Stimulated activated CD8-positive, alpha-beta memory T cell treated with anti-CD3 and anti-CD28 coated beads, Interleukin-15, amount 100 ng/mL, for 1 hour (primary cell): Measurements from ENCODE around the gene ETV3.
"Not testable (repeated sequence)": the region's sequence is repeated elsewhere in the genome, so short reads cannot be mapped to it uniquely, and the experiment has no call there.

Source experiments
- DNase-seq: peaks from one replicate; pipeline ENCODE4 v3.0.0-alpha.2; 2020; ENCODE audit warnings: low read depth

Gene ETV3

DNA sequence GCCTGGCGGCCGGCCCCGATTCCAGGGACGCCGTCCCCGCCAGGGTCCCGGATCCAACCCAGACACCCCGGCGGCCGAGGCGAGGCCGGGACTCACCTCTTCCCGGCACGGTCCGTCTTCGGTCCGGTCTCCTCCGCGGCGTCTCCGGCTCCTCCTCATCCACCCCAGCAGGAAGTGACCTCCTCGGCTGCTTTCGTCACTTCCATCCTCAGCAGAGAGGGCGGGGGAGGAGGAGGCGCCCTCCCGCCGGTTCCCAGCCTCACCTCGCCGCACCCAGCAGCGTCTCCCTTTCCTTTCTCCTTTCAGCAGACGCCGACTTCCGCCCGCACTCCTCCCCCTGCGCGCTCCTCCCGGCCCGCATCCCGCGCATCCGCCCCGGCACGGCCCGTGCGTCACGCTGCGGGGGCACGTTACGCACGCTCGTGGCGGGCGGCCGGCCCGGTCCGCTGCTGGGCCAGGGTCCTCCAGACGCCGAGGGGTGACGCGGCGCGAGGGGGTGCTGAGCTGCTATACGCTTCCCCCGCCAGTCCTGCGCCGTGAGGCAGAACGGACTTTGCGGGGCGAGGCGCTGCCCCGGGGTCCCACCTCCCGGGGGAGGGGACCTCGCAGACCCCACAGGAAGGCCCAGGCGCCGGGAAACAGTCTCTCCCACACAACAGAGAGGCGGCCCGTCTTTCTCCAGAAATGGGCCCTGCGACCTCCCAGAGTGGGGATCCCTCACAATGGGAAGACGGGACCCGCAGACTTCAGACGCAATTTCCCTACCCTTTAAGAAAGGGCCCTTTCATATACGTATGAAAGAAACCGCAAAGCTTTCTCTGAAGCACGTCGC is at the start of gene ETV3:
ETV3 (minus strand) TSS at position 176 of the 832 bp plus-strand sequence. CDS start 2,043 bp downstream, outside the sequence.
- DNase-seq, result peak; percentile 58

DNA sequence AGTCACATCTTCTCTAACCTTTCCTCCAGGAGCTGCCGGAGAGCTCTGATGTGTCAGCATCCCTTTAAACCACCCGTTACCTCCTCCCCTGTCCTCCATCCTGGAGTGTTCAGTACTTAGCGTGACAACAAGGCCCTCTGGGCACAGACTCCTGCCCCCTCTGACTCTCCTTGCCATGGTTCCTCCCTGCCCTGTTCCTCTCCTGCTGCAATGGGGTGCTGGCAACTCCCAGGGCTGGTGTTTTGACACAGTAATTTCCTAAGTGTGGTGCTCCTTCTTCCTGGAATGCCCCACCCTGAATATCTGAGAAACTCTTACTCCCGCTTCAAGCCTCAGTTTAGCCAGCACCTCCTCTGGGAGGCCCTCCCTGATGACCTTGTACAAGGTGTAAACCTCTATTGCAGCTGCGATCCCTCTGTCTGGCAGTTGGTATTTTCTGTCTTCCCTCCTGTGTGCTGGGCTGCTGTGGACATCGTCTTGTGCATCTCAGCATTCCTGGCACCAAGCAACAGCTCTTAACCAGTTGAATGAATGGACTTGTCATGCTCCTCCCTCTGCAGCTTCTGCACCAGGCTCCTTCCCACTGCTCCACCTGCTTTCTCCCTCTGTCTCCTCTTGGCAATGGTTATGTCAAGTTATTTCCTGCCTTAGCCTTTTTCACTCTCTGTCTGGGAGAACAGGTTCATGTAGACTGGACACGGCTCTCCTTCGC is 48.2 kb upstream of the ETV3 start:
- DNase-seq, result no peak

DNA sequence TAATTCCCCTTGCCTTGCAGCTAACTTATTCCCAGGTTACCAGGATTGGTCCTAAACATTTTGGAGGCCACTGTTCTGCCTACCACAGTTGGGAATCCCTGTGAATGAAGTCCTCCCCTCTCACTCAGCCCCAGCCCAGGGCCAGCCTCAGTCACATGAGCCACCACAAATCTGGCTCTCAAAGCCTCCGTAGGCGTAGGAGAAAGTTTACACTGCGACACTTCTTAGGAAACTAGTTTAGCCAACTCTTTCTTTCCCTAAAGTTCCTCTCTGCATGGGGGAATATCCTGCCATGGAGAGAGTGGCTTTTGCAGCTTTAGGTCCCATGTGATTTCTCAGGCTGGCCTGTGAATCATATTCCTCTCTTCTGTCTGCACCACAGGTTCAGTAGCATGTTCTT is 45.7 kb upstream of the ETV3 start:
- DNase-seq, result no peak

- DNase-seq, result not testable (repeated sequence)
Measured at GRCh38 chr1:157182371-157182770, 44.2 kb upstream of the ETV3 start.

GRCh38 chr1:157181790-157182189 is 43.6 kb upstream of the ETV3 start:
- no peak for DNase-seq

GRCh38 chr1:157181258-157181657 is 43.1 kb upstream of the ETV3 start:
- no peak for DNase-seq

- no peak for DNase-seq
Measured at GRCh38 chr1:157178490-157178889, 40.3 kb upstream of the ETV3 start.

DNA sequence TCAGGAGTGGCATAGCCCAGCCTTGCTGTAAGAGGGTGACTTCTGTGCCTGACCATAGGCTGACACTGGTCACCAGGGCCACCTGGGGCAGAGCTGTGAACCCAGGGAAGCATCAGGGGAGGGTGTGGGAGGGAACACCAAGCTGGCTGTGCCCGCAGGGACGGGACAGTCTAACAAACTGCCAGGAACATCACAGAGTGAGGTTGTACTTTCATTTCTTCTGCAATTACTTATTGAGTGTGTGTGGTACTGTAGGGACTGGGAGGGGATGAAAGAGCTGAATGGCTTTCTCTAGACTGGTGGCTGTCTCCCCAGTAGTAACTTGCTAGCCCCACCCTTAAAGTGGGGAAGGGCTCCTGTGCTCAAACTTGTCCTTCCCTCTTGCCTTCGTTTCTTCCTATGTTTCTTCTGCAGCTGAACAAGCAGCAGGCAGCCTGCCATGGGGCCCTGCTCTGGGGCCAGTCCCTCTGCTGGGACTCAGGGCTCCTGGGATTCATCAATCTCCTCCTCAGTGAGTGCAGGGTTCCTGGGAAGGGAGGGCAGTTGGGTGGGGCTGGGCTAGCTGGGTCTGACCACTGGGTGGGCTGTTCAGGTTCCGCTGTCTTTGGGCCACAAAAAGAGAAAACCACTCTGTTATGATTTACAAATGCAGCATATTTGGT is 39.7 kb upstream of the ETV3 start:
- DNase-seq, result no peak

DNA sequence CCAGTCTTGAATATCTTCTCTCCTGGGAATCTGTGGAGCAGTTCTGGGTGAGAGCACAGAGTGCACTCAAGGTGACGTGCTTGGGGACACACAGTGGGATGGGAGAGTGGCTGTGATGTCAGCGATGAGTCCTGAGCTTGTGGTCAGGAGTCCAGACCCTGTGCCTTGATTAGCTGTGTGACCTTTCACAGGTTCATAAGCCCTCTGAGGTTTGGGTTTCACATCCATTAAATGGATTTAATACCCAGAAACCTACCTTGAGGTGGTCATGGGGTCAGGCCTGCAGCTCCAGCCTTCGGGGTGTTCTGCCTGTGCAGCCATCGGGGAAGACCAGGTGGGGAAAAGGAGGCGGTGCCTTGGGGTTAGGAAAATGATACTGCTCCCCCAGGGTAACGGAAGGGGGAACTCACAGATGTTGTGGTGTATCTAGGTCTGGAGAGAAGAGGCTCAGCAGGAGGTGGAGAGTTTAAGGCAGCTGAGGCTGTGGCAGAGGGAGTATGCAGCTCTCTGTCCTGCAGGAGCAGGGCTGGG is 38.5 kb upstream of the ETV3 start:
- DNase-seq, result no peak

DNA sequence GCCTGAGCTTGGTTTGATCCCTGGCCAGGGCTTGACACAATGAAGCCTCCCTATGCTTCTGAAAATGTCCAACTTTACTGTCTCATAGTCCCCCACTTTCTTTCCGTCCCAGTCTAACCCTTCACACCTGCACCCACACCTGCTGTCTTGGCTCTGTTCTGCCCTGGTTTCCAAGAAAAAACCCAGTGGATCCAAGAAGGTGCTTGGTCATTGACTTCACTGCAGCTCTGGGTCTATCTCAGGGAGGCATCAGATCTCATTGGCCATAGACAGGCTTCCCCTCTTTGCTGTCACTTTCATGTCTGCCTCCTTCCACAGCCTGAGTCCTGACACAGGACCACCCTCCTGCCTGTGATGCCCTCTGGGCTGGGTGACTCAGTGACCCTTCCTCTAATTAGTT is 37.8 kb upstream of the ETV3 start:
- no peak for DNase-seq

DNA sequence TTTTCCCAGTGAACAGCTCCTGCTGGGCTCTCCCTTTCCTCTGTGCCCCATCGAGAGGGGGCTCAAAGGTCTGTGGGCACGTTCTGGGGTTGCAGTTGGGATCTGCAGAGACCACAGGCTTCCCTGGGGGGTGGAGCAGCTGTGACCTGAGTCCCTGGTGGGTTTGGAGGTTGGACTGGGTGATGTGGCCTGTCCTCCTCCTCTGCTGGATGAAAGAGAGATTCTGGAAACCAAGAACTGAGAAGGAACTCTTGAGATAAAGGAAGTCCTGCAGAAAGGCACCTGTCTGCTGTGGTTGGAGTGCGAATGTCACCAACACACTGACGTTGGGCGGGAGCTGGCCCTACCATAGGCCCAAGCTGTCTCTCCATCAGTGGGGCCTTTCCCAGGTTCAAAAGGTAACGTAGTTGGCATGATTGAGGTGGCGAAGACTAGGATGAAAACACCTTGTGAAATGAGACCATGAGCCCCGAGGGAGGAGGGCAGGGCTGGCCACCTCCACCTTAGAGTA is 35.8 kb upstream of the ETV3 start:
- DNase-seq, result no peak

GRCh38 chr1:157173241-157173640 is 35.0 kb upstream of the ETV3 start:
- not testable (repeated sequence) for DNase-seq

GRCh38 chr1:157172591-157172990 is 34.4 kb upstream of the ETV3 start:
- DNase-seq, result not testable (repeated sequence)

- not testable (repeated sequence) for DNase-seq
Measured at GRCh38 chr1:157171903-157172503, 33.8 kb upstream of the ETV3 start.

- DNase-seq, result peak; percentile 13
Measured at GRCh38 chr1:157170677-157171515, 32.7 kb upstream of the ETV3 start.

DNA sequence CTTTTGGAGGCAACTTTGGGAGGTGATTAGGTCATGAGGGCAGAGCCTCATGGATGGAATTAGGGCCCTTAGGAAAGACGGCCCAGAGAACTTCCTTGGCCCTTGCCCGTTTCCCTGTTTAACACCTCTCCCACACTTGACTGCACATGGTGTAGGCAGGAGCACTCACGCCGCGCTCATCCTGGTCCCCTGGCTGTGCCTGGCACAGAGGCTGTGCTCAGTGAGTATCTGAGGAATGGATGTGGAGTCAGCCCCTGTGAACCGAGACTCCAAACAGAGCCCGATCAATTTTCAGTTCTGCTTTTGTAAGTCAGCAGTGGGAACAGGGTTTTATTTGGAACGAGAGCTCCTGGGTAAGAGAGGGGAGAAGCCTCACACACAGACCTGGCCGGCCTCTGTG is 29.8 kb upstream of the ETV3 start:
- no peak for DNase-seq

GRCh38 chr1:157167437-157167836 is 29.2 kb upstream of the ETV3 start:
- DNase-seq, result no peak

GRCh38 chr1:157166590-157166989 is 28.4 kb upstream of the ETV3 start:
- no peak for DNase-seq

DNA sequence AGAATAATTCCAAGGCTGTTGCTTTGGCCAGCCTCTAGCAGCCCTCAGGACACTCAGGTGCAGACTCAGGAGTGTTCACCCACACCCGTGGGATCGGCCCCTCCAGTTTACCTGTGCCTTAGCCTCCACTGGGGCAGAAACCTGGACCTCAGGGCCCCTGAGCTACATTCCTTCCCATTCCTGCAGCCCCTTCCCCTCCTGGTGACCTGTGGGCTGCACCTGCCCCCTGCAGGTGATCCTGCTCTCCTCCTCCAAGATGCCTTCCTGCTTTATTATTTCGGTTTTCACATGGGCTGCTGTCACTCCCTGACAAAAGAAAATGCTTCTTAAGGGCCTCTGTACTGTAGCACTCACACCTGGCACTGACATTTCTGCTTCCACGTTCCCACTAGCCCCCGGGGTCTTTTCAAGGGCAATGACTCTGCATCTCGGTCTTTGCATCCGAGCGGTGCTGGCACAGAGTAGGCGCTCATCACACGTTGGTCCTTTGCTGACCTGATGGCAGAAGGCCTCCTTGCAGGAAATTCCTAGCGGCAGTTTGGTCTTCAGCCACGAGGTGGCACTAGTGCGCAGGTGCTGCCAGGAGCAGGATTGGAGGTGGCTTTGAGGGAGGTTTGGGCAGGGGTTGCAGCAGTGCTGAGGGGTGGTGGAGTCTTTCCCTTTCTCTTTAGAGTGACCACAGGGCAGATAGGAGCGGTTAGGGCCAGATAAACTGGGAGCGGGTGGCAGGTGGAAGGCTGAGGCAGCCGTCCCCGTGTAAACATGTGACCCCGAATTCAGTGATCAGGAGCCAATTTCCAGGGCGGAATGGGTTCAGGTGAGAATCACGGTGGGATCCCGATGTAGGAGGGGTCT is 25.3 kb upstream of the ETV3 start:
- DNase-seq, result peak; percentile 66

DNA sequence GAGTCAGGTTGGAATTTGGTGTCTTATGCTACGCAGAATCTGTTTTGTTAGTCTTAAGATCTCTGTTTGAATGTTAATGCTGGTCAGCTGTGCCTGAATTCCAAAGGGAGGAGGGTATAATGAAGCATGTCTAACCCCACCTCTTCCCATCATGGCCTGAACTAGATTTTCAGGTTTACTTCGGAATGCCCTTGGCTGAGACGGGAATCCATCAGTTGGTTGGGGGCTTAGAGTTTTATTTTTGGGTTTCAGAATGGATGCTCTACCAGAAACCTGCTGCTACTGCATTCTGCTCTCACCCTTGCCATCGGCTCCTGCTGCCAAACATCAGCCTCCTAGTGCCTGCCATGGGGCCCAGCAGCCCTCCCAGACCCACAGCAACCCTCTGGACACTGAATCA is 24.1 kb upstream of the ETV3 start:
- no peak for DNase-seq
